ENCODE results near the gene ABCA1.

GRCh38 chr9:104944871-104945270, 16.9 kb upstream of the ABCA1 start:
- TF ChIP-seq BCL11A (IDR thresholded peaks at IDR 0.05; ENCODE audit: low read depth, low read length) (no peak), GABPA (IDR thresholded peaks at IDR 0.05; ENCODE audit: low read depth) (no peak), POLR2A (IDR thresholded peaks at IDR 0.05; ENCODE audit: low read depth, low read length) (no peak), CTCF (IDR thresholded peaks at IDR 0.05 in 2 of 3, conservative IDR thresholded peaks at IDR 0.05 in 1 of 3; ENCODE audit: control insufficient read depth in 2 of 3, extremely low read depth in 1 of 3, insufficient read depth in 1 of 3, low read depth in 3 of 3, low read length in 3 of 3) (no peak), TCF12 (IDR thresholded peaks at IDR 0.05; ENCODE audit: low read depth, low read length) (no peak), MAX (IDR thresholded peaks at IDR 0.05; ENCODE audit: low read depth, low read length) (no peak)
